HCEC 1CT (cell line): ENCODE results near the gene SLC66A2.
"Not testable (repeated sequence)": the region's sequence is repeated elsewhere in the genome, so short reads cannot be mapped to it uniquely, and the experiment has no call there.

Experiments
- DNase-seq: peaks from one replicate; pipeline ENCODE4 v3.0.0-alpha.2; 2017

Gene SLC66A2

GRCh38 chr18:79877163-79878091 lies 74.0 kb downstream of the SLC66A2 start:
- DNase-seq, result no peak

- DNase-seq, result no peak
Observed at GRCh38 chr18:79876497-79876896, 75.0 kb downstream of the SLC66A2 start.

- no peak for DNase-seq
Observed at GRCh38 chr18:79875931-79876461, 75.5 kb downstream of the SLC66A2 start.

GRCh38 chr18:79875531-79875919 lies 75.9 kb downstream of the SLC66A2 start:
- no peak for DNase-seq

- no peak for DNase-seq
Observed at GRCh38 chr18:79874553-79875530, 76.6 kb downstream of the SLC66A2 start.

GRCh38 chr18:79873449-79874110 lies 77.9 kb downstream of the SLC66A2 start:
- no peak for DNase-seq

- DNase-seq, result no peak
Observed at GRCh38 chr18:79872527-79873444, 78.7 kb downstream of the SLC66A2 start.

GRCh38 chr18:79871481-79872091 lies 79.9 kb downstream of the SLC66A2 start:
- DNase-seq, result no peak

- no peak for DNase-seq
Observed at GRCh38 chr18:79871026-79871390, 80.4 kb downstream of the SLC66A2 start.

GRCh38 chr18:79870301-79871025 lies 81.0 kb downstream of the SLC66A2 start:
- no peak for DNase-seq

- no peak for DNase-seq
Observed at GRCh38 chr18:79869591-79870300, 81.7 kb downstream of the SLC66A2 start.

GRCh38 chr18:79868811-79869541 lies 82.5 kb downstream of the SLC66A2 start:
- no peak for DNase-seq

GRCh38 chr18:79868168-79868784 lies 83.2 kb downstream of the SLC66A2 start:
- no peak for DNase-seq

- DNase-seq, result no peak
Observed at GRCh38 chr18:79867666-79868065, 83.8 kb downstream of the SLC66A2 start.

- DNase-seq, result peak; percentile 25
Observed at GRCh38 chr18:79866889-79867574, 84.4 kb downstream of the SLC66A2 start.

GRCh38 chr18:79865951-79866350 lies 85.5 kb downstream of the SLC66A2 start:
- DNase-seq, result not testable (repeated sequence)

GRCh38 chr18:79864955-79865354 lies 86.5 kb downstream of the SLC66A2 start:
- DNase-seq, result not testable (repeated sequence)
